ENCODE measurements around the gene IRX5.

Gene IRX5

GRCh38 chr16:54944002-54944401, 13.3 kb downstream of the IRX5 start:
- DNase-seq (ENCODE audit: low spot score) (no peak), FAIRE-seq (no peak)

DNA sequence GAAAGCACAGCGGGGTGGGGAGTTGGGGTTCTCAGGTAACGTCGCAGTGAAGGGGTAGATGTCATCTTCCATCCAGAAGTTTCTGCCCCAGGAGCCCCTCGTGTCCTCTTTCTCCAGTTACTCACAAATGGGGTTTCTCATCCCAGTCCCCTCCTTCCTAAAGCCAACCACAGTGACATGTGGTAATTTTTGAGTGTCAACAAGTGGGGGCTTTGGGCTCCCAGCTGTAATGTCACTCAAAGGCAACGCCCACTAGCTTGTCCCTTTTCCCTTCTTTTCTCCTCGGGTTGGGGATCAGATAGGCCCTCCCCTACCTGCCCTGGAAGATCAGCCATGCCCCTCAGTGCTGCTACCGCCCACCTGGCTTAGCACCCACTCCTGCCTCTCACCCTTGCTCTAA, 14.4 kb downstream of the IRX5 start:
- FAIRE-seq (no peak), DNase-seq (ENCODE audit: low spot score) (no peak)

- FAIRE-seq: no peak
- DNase-seq (ENCODE audit: low spot score): no peak
Observed at GRCh38 chr16:54946909-54947308, 16.2 kb downstream of the IRX5 start.

GRCh38 chr16:54947616-54948015, 17.0 kb downstream of the IRX5 start:
- no peak for DNase-seq (ENCODE audit: low spot score)
- no peak for FAIRE-seq

DNA sequence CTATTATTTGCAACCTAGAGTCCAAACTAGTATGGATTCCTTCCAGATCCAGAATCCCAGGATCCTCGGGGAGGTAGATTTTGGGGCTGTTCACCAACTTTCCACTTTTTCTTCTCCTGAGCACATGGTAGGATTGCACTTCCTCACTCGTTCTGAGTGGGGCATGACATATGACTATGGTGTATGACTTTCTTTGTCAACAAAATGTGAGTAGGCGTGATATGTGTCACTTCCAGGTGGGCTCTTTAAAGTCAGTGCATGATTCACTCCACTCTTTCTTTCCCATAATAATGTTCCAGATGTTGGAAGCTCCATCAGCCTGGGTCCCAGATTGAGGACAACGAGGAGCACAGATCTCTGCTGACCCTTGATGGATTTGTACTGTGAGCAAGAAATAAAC, 21.5 kb downstream of the IRX5 start:
- no peak for DNase-seq (ENCODE audit: low spot score)
- no peak for FAIRE-seq

GRCh38 chr16:54953461-54953860, 22.8 kb downstream of the IRX5 start:
- no peak for FAIRE-seq

GRCh38 chr16:54954220-54954619, 23.6 kb downstream of the IRX5 start:
- FAIRE-seq: no peak
- no peak for DNase-seq (ENCODE audit: low spot score)

More at GRCh38 chr16:54953461-54953860, 22.8 kb downstream of the IRX5 start:
- DNase-seq (ENCODE audit: low spot score): no peak

DNA sequence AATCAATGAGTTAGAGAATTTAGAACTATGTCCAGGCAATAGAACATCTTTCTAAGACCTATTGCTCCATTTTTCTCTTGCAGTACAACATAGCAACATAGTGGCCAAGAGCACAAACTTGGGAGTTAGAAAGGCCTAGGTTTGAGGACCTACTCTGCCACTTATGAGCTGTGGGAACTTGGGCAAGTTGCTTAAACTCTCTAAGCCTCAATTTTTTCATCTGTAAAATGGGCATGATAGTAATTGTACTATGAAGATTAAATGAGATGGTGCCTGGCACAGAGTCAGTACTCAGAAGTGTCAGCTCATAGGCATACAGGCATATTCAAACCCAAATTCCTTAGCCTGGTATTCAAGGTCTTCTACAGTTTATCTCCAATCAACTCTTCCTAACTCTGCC, 25.1 kb downstream of the IRX5 start:
- no peak for FAIRE-seq

GRCh38 chr16:54957403-54958166, 26.9 kb downstream of the IRX5 start:
- DNase-seq (ENCODE audit: low spot score) (peak; percentile 53), FAIRE-seq (no peak)

More for the DNA sequence above, 25.1 kb downstream of the IRX5 start:
- DNase-seq (ENCODE audit: low spot score): no peak

DNA sequence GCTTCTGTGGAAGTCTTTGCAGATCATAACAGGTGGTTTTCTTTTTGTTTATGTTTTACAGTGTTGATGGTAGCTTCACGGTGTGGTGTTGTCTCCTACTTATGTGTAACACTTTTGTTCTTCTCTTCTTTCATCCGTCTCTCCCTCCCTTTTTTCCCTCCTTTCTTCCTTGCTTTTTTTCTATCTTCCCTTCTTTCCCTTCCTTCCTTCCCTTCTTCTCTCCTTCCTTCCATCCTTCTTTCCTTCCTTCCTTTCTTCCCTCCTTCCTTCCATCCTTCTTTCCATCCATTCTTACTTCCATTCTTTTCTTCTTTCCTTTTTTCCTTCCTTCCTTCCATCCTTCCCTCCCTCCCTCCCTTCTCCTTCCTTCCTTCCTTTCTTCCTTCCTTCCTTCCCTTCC, 31.4 kb downstream of the IRX5 start:
- DNase-seq (ENCODE audit: low spot score) (no peak), FAIRE-seq (no peak)

DNA sequence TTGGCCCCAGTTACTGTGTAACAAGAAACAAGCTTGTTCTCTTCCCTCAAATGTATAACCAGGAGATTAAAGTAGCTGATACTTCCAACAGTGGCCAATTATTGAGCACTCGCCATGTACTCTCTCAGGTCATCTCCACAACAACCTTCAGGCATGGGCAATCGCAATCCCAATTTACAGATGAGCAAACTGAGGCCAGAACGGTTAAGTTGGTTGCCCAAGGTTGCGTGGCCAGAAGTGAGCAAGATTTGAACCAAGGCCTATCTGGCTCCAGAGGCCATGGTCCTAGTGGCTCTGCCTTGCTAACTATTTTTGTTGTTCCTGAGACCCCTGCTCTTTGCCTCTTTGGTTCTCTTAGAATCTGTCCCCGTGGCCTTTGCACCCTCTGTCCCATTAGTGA, 33.6 kb downstream of the IRX5 start:
- no peak for DNase-seq (ENCODE audit: low spot score)
- FAIRE-seq: no peak

GRCh38 chr16:54965464-54965863, 34.8 kb downstream of the IRX5 start:
- DNase-seq (ENCODE audit: low spot score) (no peak), FAIRE-seq (no peak)

GRCh38 chr16:54968011-54968410, 37.3 kb downstream of the IRX5 start:
- DNase-seq (ENCODE audit: low spot score) (no peak), FAIRE-seq (no peak)

GRCh38 chr16:54968784-54969183, 38.1 kb downstream of the IRX5 start:
- no peak for DNase-seq (ENCODE audit: low spot score)
- no peak for FAIRE-seq

- no peak for FAIRE-seq
- no peak for DNase-seq (ENCODE audit: low spot score)
Observed at GRCh38 chr16:54970016-54970415, 39.4 kb downstream of the IRX5 start.

GRCh38 chr16:54974367-54974766, 43.7 kb downstream of the IRX5 start:
- no peak for FAIRE-seq
- DNase-seq (ENCODE audit: low spot score): no peak

- FAIRE-seq (no peak), DNase-seq (ENCODE audit: low spot score) (no peak)
Observed at GRCh38 chr16:54976651-54977200, 46.1 kb downstream of the IRX5 start.

GRCh38 chr16:54977211-54977610, 46.5 kb downstream of the IRX5 start:
- FAIRE-seq (no peak), DNase-seq (ENCODE audit: low spot score) (no peak)

DNA sequence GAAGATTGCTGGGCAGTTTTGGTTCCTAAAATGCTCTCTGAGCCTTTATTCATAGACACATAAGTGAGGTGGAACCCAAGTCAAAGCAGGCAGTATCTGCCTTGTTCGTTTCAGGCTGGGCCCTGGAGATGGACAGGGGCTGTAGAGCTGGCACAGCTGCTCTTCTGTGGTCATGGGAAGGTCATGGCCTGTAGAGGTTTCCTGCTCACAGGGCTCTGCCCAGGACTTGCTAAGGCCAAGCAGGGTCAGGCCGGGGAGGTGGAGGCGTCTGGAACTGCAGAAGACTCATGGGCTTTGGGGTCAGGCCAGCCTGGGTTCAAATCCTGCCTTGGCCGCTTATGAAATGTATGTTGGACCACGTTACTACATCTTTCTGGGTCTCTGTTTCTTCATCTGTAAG, 50.2 kb downstream of the IRX5 start:
- FAIRE-seq (no peak), DNase-seq (ENCODE audit: low spot score) (no peak)

All from urothelium cell line (cell line).